HG03095 (cell line): ENCODE measurements around the gene ANKMY1.

Source experiments
- ATAC-seq: cut with Tn5 transposase; IDR thresholded peaks from one replicate; pipeline ENCODE4 v1.9.1; 2021; ENCODE audit warnings: moderate library complexity; ENCODE audit not compliant: unreplicated experiment

The ANKMY1 gene

GRCh38 chr2:240450532-240451107, 107.2 kb downstream of the ANKMY1 start:
- ATAC-seq = no peak

GRCh38 chr2:240449764-240450531, 107.8 kb downstream of the ANKMY1 start:
- no peak for ATAC-seq

- ATAC-seq = no peak
Observed at GRCh38 chr2:240448387-240449274, 109.2 kb downstream of the ANKMY1 start.

GRCh38 chr2:240447934-240448333, 109.9 kb downstream of the ANKMY1 start:
- no peak for ATAC-seq

GRCh38 chr2:240447331-240447730, 110.5 kb downstream of the ANKMY1 start:
- no peak for ATAC-seq

- ATAC-seq = no peak
Observed at GRCh38 chr2:240446664-240447175, 111.1 kb downstream of the ANKMY1 start.

GRCh38 chr2:240445961-240446663, 111.7 kb downstream of the ANKMY1 start:
- no peak for ATAC-seq

- ATAC-seq = no peak
Observed at GRCh38 chr2:240444464-240444863, 113.3 kb downstream of the ANKMY1 start.

- no peak for ATAC-seq
Observed at GRCh38 chr2:240443891-240444301, 113.9 kb downstream of the ANKMY1 start.

- ATAC-seq = no peak
Observed at GRCh38 chr2:240442891-240443715, 114.7 kb downstream of the ANKMY1 start.

GRCh38 chr2:240441993-240442411, 115.8 kb downstream of the ANKMY1 start:
- ATAC-seq = no peak

GRCh38 chr2:240441326-240441992, 116.3 kb downstream of the ANKMY1 start:
- ATAC-seq = no peak

GRCh38 chr2:240440704-240441320, 117.0 kb downstream of the ANKMY1 start:
- no peak for ATAC-seq

GRCh38 chr2:240440251-240440650, 117.5 kb downstream of the ANKMY1 start:
- no peak for ATAC-seq

- no peak for ATAC-seq
Observed at GRCh38 chr2:240439698-240440151, 118.1 kb downstream of the ANKMY1 start.

GRCh38 chr2:240438810-240439697, 118.7 kb downstream of the ANKMY1 start:
- ATAC-seq = no peak

- no peak for ATAC-seq
Observed at GRCh38 chr2:240437861-240438809, 119.7 kb downstream of the ANKMY1 start.
